Measurements from ENCODE around the gene NDUFV2.
A peak's percentile ranks its signal among the peaks of the same experiment; 100 is the strongest.

Gene NDUFV2

DNA sequence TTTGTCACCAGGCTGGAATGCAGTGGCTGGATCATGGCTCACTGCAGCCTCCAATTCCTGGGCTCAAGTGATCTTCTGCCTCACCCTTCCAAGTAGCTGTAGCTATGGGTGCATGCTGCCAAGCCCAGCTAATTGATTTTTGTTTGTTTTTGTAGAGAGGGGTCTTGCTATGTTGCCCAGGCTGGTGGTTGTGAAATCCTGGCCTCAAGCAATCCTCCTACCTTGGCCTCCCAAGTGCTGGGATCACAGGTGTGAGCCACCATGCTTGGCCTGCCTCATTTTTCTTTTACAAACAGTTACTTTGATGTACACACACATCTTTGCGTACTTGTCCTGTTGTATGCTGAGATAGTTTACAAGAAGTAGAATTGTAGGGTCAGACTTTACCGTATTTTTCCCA, 21.0 kb downstream of the NDUFV2 start:
- no peak for DNase-seq (ENCODE audit: low spot score)
- Histone ChIP-seq H3K23ac (ENCODE audit: low read depth, low read length, poor library complexity) (no peak overlapping the region), H3K9ac (ENCODE audit: low read depth, low read length, poor library complexity) (peak overlapping the region; percentile 24), H3K4ac (ENCODE audit: low read length) (no peak overlapping the region), H2BK12ac (ENCODE audit: low read length) (no peak overlapping the region), H3K27me3 (ENCODE audit: control insufficient read depth in 3 of 3, insufficient read depth in 3 of 3, low read depth in 1 of 3, low read length in 3 of 3) (no peaks in the 10 kb centered on the region), H3K18ac (ENCODE audit: low read length) (no peak overlapping the region), H3K14ac (ENCODE audit: low read length) (no peak overlapping the region), H3K27ac (replicated peaks; ENCODE audit: low read length) (no peak overlapping the region), H3K4me2 (ENCODE audit: insufficient read depth, low read length, poor library complexity, severe bottlenecking) (no peak overlapping the region), H2AFZ (ENCODE audit: low read length) (no peak overlapping the region), H4K8ac (ENCODE audit: low read depth, low read length) (no peak overlapping the region), H3K36me3 (replicated peaks in 1 of 2; ENCODE audit: control insufficient read depth in 2 of 2, insufficient read depth in 2 of 2, low read length in 2 of 2) (peaks cover 16 to 98% of the 10 kb centered on the region in 2 donors), H3K4me3 (ENCODE audit: low read length in 2 of 2) (no peak overlapping the region), H2BK120ac (ENCODE audit: low read depth, low read length) (no peak overlapping the region), H2BK5ac (ENCODE audit: low read length) (no peak overlapping the region), H2AK5ac (ENCODE audit: low read depth, low read length) (no peak overlapping the region), H4K91ac (ENCODE audit: low read depth, low read length, poor library complexity) (no peak overlapping the region), H3K4me1 (ENCODE audit: control insufficient read depth in 2 of 2, insufficient read depth in 1 of 2, low read depth in 1 of 2, low read length in 2 of 2) (no peaks in the 10 kb centered on the region), H2BK15ac (ENCODE audit: low read length) (no peak overlapping the region), H3K79me1 (ENCODE audit: low read depth, low read length) (peaks cover 2% of the 10 kb centered on the region), H3K9me3 (replicated peaks in 1 of 2; ENCODE audit: control insufficient read depth in 2 of 2, insufficient read depth in 1 of 2, low read depth in 1 of 2, low read length in 2 of 2) (no peaks in the 10 kb centered on the region)
- no CpG with 5 or more reads among the region's 2 CpGs for WGBS, 2 donors (ENCODE audit: extremely low coverage in 2 of 2, insufficient read length in 2 of 2, insufficient replicate concordance in 1 of 2)

DNA sequence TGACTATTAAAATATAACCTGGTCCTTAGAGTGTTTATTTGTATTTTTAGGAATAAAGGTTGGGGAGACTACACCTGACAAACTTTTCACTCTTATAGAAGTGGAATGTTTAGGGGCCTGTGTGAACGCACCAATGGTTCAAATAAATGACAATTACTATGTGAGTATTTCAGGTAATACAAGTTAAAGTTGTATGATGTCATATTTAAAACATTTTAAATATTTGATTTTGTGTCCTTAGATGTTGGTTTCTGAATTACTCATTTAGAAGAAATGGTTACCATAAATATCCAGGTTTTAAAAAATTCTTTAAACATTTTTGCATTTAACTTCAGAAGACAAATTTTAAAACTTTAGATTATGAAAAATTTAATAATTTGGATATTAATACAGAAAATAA, 22.3 kb downstream of the NDUFV2 start:
- Histone ChIP-seq H3K9me3 (replicated peaks in 1 of 2; ENCODE audit: control insufficient read depth in 2 of 2, insufficient read depth in 1 of 2, low read depth in 1 of 2, low read length in 2 of 2) (no peaks in the 10 kb centered on the region), H3K18ac (ENCODE audit: low read length) (no peak overlapping the region), H3K4me3 (ENCODE audit: low read length in 2 of 2) (no peak overlapping the region), H2AK5ac (ENCODE audit: low read depth, low read length) (no peak overlapping the region), H4K91ac (ENCODE audit: low read depth, low read length, poor library complexity) (no peak overlapping the region), H2BK12ac (ENCODE audit: low read length) (no peak overlapping the region), H3K14ac (ENCODE audit: low read length) (no peak overlapping the region), H2AFZ (ENCODE audit: low read length) (no peak overlapping the region), H3K79me1 (ENCODE audit: low read depth, low read length) (peaks cover 2% of the 10 kb centered on the region), H3K23ac (ENCODE audit: low read depth, low read length, poor library complexity) (no peak overlapping the region), H3K4me2 (ENCODE audit: insufficient read depth, low read length, poor library complexity, severe bottlenecking) (no peak overlapping the region), H3K4ac (ENCODE audit: low read length) (no peak overlapping the region), H3K9ac (ENCODE audit: low read depth, low read length, poor library complexity) (no peak overlapping the region), H2BK120ac (ENCODE audit: low read depth, low read length) (no peak overlapping the region), H3K27me3 (ENCODE audit: control insufficient read depth in 3 of 3, insufficient read depth in 3 of 3, low read depth in 1 of 3, low read length in 3 of 3) (no peaks in the 10 kb centered on the region), H3K36me3 (replicated peaks in 1 of 2; ENCODE audit: control insufficient read depth in 2 of 2, insufficient read depth in 2 of 2, low read length in 2 of 2) (peaks cover 20 to 98% of the 10 kb centered on the region in 2 donors), H4K8ac (ENCODE audit: low read depth, low read length) (no peak overlapping the region), H3K4me1 (ENCODE audit: control insufficient read depth in 2 of 2, insufficient read depth in 1 of 2, low read depth in 1 of 2, low read length in 2 of 2) (no peaks in the 10 kb centered on the region), H3K27ac (replicated peaks; ENCODE audit: low read length) (no peak overlapping the region), H2BK15ac (ENCODE audit: low read length) (no peak overlapping the region), H2BK5ac (ENCODE audit: low read length) (no peak overlapping the region)
- DNase-seq (ENCODE audit: low spot score), result no peak
- WGBS, 2 donors (ENCODE audit: extremely low coverage in 2 of 2, insufficient read length in 2 of 2, insufficient replicate concordance in 1 of 2), result no CpG with 5 or more reads among the region's 1 CpG

- peaks cover 3% of the 10 kb centered on the region for H3K79me1 ChIP-seq (ENCODE audit: low read depth, low read length)
- no peak overlapping the region for H3K18ac ChIP-seq (ENCODE audit: low read length)
- no peaks in the 10 kb centered on the region for H3K27me3 ChIP-seq (ENCODE audit: control insufficient read depth in 3 of 3, insufficient read depth in 3 of 3, low read depth in 1 of 3, low read length in 3 of 3)
- H4K91ac ChIP-seq (ENCODE audit: low read depth, low read length, poor library complexity), result no peak overlapping the region
- peaks cover 24 to 98% of the 10 kb centered on the region in 2 donors for H3K36me3 ChIP-seq (replicated peaks in 1 of 2; ENCODE audit: control insufficient read depth in 2 of 2, insufficient read depth in 2 of 2, low read length in 2 of 2)
- no peak for DNase-seq (ENCODE audit: low spot score)
- H3K9ac ChIP-seq (ENCODE audit: low read depth, low read length, poor library complexity), result no peak overlapping the region
- H2AFZ ChIP-seq (ENCODE audit: low read length), result no peak overlapping the region
- no peak overlapping the region for H3K4me3 ChIP-seq (ENCODE audit: low read length in 2 of 2)
- no CpG with 5 or more reads among the region's 3 CpGs for WGBS, 2 donors (ENCODE audit: extremely low coverage in 2 of 2, insufficient read length in 2 of 2, insufficient replicate concordance in 1 of 2)
- H2AK5ac ChIP-seq (ENCODE audit: low read depth, low read length), result no peak overlapping the region
- no peaks in the 10 kb centered on the region for H3K4me1 ChIP-seq (ENCODE audit: control insufficient read depth in 2 of 2, insufficient read depth in 1 of 2, low read depth in 1 of 2, low read length in 2 of 2)
- H2BK120ac ChIP-seq (ENCODE audit: low read depth, low read length), result no peak overlapping the region
- no peaks in the 10 kb centered on the region for H3K9me3 ChIP-seq (replicated peaks in 1 of 2; ENCODE audit: control insufficient read depth in 2 of 2, insufficient read depth in 1 of 2, low read depth in 1 of 2, low read length in 2 of 2)
- no peak overlapping the region for H3K4me2 ChIP-seq (ENCODE audit: insufficient read depth, low read length, poor library complexity, severe bottlenecking)
- H4K8ac ChIP-seq (ENCODE audit: low read depth, low read length), result no peak overlapping the region
- no peak overlapping the region for H2BK12ac ChIP-seq (ENCODE audit: low read length)
- no peak overlapping the region for H3K14ac ChIP-seq (ENCODE audit: low read length)
- H3K4ac ChIP-seq (ENCODE audit: low read length), result no peak overlapping the region
- no peak overlapping the region for H3K23ac ChIP-seq (ENCODE audit: low read depth, low read length, poor library complexity)
- H3K27ac ChIP-seq (replicated peaks; ENCODE audit: low read length), result no peak overlapping the region
- no peak overlapping the region for H2BK5ac ChIP-seq (ENCODE audit: low read length)
- H2BK15ac ChIP-seq (ENCODE audit: low read length), result no peak overlapping the region
Observed at GRCh38 chr18:9126337-9126736, 23.8 kb downstream of the NDUFV2 start.

DNA sequence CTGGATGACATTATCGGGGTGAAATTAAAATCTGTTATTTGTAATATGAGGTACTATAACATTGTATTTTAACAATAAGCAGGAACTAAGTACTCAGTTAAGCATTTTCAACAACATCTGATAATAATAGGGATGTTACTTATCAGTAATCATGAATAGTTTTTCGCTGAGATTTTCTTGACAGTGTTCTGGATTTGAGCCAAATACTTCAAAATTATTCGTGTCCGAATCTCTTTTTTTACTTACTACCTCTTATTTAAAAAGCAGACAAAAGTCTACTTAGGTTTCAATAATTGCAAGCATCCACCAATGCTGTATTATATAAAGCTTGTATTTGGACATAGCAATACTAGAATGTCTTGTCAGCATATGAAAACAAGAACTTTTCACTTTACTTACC, 27.7 kb downstream of the NDUFV2 start:
- peaks cover 26 to 99% of the 10 kb centered on the region in 2 donors for H3K36me3 ChIP-seq (replicated peaks in 1 of 2; ENCODE audit: control insufficient read depth in 2 of 2, insufficient read depth in 2 of 2, low read length in 2 of 2)
- H3K27ac ChIP-seq (replicated peaks; ENCODE audit: low read length), result no peak overlapping the region
- H3K4me1 ChIP-seq (ENCODE audit: control insufficient read depth in 2 of 2, insufficient read depth in 1 of 2, low read depth in 1 of 2, low read length in 2 of 2), result no peaks in the 10 kb centered on the region
- H3K4me2 ChIP-seq (ENCODE audit: insufficient read depth, low read length, poor library complexity, severe bottlenecking), result no peak overlapping the region
- H2AFZ ChIP-seq (ENCODE audit: low read length), result no peak overlapping the region
- no peak overlapping the region for H2BK120ac ChIP-seq (ENCODE audit: low read depth, low read length)
- no peak overlapping the region for H4K8ac ChIP-seq (ENCODE audit: low read depth, low read length)
- no peak overlapping the region for H2BK12ac ChIP-seq (ENCODE audit: low read length)
- no peaks in the 10 kb centered on the region for H3K9me3 ChIP-seq (replicated peaks in 1 of 2; ENCODE audit: control insufficient read depth in 2 of 2, insufficient read depth in 1 of 2, low read depth in 1 of 2, low read length in 2 of 2)
- no peak overlapping the region for H3K18ac ChIP-seq (ENCODE audit: low read length)
- no peak for DNase-seq (ENCODE audit: low spot score)
- H2BK5ac ChIP-seq (ENCODE audit: low read length), result no peak overlapping the region
- no peak overlapping the region for H2BK15ac ChIP-seq (ENCODE audit: low read length)
- H3K4ac ChIP-seq (ENCODE audit: low read length), result no peak overlapping the region
- no peak overlapping the region for H3K14ac ChIP-seq (ENCODE audit: low read length)
- H4K91ac ChIP-seq (ENCODE audit: low read depth, low read length, poor library complexity), result no peak overlapping the region
- no peak overlapping the region for H3K9ac ChIP-seq (ENCODE audit: low read depth, low read length, poor library complexity)
- no CpG with 5 or more reads among the region's 4 CpGs for WGBS, 2 donors (ENCODE audit: extremely low coverage in 2 of 2, insufficient read length in 2 of 2, insufficient replicate concordance in 1 of 2)
- H2AK5ac ChIP-seq (ENCODE audit: low read depth, low read length), result no peak overlapping the region
- H3K4me3 ChIP-seq (ENCODE audit: low read length in 2 of 2), result no peak overlapping the region
- no peaks in the 10 kb centered on the region for H3K27me3 ChIP-seq (ENCODE audit: control insufficient read depth in 3 of 3, insufficient read depth in 3 of 3, low read depth in 1 of 3, low read length in 3 of 3)
- H3K23ac ChIP-seq (ENCODE audit: low read depth, low read length, poor library complexity), result no peak overlapping the region
- H3K79me1 ChIP-seq (ENCODE audit: low read depth, low read length), result peaks cover 3% of the 10 kb centered on the region

All from neuronal stem cell (in vitro differentiated cells).